K562 treated with DMSO at 1 percent for 4 hours (cell line): ENCODE results near the gene ZFP36L1. TPM values are rescaled to one million over a fixed set of nuclear protein-coding genes. Genes with fewer than 3 reads are reported as not detected.

Source experiments
- total RNA-seq: library from RNA; unstranded; fragments of 300-600 nt; gene quantifications from 2 replicates; pipeline ENCODE4 v1.2.3, GENCODE V29; 2022; ENCODE audit not compliant: insufficient read depth

The ZFP36L1 gene
- 9.0 and 10.7 TPM in 2 replicates for total RNA-seq

DNA sequence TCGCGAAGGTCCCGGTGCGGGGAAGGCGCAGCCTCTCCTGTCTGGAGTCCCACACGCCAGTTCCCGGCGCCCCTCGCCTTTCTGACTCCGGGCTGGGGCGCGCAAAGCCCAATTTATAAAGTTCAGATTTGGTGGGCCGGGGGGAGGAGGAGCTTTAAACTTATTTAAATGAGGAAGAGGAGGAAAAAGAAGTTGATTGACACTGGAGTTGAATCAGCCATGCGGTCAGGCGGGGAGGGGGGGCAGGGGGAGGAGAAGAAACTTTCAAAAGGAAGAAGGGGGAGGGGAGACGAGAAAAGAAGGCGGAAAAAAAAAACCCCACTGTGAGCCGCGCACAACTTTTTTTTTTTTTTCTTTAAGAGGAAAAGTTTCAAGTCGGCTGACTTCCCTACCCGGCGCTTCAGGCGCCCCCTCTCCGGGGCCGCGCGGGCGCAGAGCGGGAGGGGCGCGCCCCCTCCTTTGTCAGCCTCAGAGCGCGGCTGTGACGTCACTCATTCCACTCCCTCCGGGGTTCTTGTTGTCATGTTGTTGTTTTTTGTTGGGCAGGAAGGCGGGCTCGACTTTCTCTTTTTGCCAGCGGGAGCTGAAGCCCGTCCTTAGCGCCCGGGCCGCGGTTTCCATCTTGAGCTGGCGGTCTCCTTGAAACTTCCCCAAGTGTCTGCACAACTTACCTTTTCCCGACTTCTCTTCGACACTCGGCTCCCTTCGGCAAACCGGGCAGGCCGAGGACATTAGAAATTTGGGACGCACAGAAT is at the start of gene ZFP36L1:
ZFP36L1 (minus strand) TSS at position 89 of the 755 bp plus-strand sequence. CDS start 129 bp downstream, outside the sequence.

Other genes with a start within 250 kb of the ZFP36L1 start
- gene ACTN1, start 186.2 kb upstream of the ZFP36L1 start, total RNA-seq = 64.4 and 70.9 TPM in 2 replicates